Hematopoietic multipotent progenitor cell treated with erythropoietin and hydrocortisone succinate and interleukin-3 and kit ligand, for 8 days (in vitro differentiated cells): ENCODE data around the gene FKBP7.
"Not testable (repeated sequence)": the region's sequence is repeated elsewhere in the genome, so short reads cannot be mapped to it uniquely, and the experiment has no call there.

ENCODE experiments used
- DNase-seq: peaks from one replicate; pipeline ENCODE4 v3.0.0-alpha.2; 2015

Gene FKBP7

GRCh38 chr2:178484245-178485041 is 6.0 kb upstream of the FKBP7 start:
- peak; percentile 28 for DNase-seq

DNA sequence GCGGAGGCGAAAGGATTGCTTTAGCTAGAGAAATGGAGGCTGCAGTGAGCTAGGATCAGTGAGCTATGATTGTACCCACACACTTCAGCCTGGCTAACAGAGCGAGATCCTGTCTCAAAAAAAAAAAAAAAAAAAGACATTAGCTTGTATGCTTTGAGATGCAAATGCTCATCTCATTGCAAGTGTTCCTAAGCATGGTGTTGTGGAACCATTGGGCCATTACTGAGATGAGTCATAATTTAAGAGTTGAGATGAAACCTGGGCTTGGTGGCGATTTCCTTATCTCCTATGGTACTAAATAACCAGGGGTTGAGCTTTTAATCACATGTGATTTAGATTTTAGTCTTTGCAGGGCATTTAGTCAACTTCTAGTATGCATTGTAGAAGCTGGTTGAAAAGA is 4.0 kb upstream of the FKBP7 start:
- peak; percentile 55 for DNase-seq

DNA sequence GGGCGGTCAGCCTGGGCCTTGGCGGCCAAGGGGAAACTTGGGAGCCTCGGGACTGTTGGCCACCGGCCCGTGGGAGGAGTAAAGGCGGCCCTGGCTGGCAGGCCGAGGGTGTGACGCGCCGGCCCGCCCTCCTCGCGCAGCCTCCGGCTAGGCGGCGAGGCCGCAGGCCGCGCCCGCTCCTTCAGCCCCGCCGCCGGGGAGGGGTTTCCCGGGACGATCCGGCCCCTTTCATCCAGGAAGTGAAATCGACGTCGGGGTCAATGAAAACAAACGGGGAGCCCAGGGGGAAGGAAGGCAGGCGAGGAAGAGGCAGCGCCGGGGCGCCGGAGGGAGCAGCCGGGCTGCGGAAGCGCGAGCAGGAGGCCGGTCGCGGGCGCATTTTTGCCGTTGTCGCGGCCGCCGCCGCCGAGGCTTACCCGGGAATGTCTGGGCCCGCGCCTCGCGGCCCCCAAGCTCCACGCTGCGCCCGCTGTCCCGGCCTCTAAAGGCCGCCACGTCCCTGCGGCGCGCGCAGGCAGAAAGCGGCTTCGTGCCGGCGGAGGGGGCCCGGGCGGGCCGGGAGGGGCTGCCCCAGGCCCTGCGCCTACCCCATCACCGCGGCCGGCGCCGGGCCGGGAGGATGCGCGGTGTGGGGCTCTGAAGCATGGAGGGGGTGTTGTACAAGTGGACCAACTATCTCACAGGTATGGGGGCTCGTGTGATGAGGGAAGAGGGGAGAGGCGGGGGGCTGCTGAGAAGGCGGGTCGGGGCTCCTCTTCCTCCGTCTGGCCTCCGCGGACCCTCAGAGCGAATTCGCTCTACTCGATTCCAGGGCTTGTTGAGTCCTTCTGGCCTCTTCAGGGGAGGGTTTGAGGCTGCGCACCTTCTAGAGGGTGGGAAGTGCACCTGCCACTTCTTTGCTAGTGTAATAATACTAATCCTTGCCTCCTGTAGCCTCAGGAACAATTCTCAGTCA is 2.1 kb upstream of the FKBP7 start, which contains the start of gene PLEKHA3:
Gene PLEKHA3 (plus strand): TSS at position 231 of the 955 bp plus-strand sequence. CDS start 413 bp downstream, at position 644.
- peak; percentile 93 for DNase-seq

- no peak for DNase-seq
Observed at GRCh38 chr2:178479758-178480226, 1.4 kb upstream of the FKBP7 start.

DNA sequence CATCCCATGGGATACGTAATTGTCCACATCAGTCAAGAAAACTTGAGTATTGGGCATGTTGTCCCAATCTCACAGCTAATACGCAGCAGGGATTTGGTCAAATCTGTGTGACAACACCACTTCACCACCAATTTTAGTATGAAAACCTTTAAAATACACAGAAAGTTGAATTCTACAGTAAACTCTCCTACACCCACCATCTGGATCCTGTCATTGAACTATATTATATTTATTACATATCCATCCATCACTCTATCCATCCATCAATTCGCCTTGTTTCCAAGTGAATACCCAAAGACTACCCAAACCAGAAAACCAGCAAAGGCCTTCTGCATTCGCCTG is 846 bp upstream of the FKBP7 start:
- no peak for DNase-seq

GRCh38 chr2:178478130-178478438 is 316 bp downstream of the FKBP7 start:
- DNase-seq = no peak

GRCh38 chr2:178477443-178478129 is 814 bp downstream of the FKBP7 start:
- DNase-seq = no peak

- DNase-seq = no peak
Observed at GRCh38 chr2:178476477-178476876, 1.9 kb downstream of the FKBP7 start.

GRCh38 chr2:178474560-178474959 is 3.8 kb downstream of the FKBP7 start:
- DNase-seq = no peak

- DNase-seq = no peak
Observed at GRCh38 chr2:178473931-178474330, 4.5 kb downstream of the FKBP7 start.

DNA sequence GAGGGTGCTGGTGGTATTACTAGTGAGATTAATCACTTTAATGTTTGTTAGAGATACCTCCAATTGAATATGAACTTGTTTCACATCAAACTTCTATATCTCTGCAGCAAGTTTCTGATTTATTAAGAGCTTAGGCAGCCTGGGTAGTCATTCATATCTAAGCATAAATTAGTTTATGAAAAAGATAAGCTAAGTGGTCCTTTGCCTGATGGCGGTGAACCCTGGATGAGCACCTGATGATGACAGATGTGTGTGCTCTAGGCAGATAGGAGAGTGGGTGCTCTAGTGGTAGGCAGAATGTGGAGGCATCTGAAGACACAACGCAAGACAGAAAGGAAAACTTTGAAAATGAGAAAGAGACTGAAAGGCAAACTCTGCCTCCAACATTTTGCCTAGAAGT is 5.0 kb downstream of the FKBP7 start:
- peak; percentile 61 for DNase-seq

DNA sequence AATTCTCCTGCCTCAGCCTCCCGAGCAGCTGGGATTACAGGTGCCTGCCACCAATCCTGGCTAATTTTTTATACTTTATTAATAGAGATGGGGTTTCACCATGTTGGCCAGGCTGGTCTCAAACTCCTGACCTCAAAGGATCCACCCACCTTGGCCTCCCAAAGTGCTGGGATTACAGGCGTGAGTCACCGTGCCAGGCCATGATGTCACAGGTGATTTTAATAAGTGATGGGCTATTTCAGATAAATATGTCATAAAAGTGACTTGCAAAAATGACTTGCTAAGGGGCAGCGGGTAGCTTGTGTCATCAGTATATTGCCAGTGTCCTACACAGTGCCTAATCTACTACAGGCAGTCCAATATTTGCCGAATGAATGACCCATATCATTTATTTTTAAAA is 7.1 kb downstream of the FKBP7 start:
- not testable (repeated sequence) for DNase-seq

DNA sequence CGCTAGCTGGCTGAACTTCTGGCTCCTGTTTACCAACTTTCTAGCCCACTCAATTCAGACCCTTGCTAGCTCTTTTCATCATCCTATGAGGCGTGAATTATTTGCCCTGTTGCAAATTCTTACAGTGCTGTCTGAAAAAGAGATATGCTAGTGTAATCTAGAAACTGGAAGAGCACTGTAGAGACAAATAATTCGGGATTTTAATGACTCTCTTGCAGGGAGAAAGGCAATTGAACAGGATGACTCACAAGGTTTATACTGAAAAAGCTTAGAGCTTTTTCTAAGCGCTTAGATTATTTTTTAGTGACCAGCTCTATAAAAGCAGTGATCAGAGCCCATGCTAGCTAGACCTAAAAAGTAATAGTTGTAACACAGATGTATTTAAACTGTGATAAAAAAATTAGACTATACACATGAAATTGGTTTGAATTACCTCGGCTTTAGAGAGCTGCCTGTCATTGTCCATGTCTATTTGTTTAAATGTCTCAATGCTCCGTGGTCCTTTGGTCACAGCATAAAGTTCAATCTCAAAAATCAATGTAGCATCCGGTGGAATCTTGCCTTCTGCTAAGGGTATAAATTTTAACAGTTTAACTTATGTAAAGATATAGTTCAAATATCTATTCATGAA is 9.1 kb downstream of the FKBP7 start:
- DNase-seq = no peak

DNA sequence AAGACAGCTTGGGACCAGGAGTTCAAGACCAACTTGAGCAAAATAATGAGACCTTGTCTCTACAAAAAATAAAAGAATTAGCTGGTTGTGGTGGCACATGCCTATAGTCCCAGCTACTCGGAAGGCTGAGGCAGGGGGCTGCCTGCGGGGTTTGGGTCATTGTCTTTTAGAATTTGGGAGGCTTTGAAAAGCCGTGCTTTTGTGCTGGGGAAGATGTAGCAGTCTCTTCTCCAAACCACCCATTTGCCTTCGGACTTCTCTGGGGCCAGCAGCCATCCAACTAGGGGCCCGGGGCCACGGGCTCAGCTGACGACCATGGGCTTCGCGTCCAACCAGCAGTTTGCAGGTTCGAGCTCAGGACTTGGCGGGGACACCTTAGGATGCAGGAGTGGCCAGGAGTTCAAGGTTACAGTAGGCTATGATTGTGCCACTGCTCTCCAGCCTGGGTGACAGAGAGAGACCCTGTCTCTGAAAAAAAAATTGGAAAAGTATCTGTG is 21.0 kb downstream of the FKBP7 start:
- DNase-seq = no peak

- no peak for DNase-seq
Observed at GRCh38 chr2:178455947-178456346, 22.5 kb downstream of the FKBP7 start.

DNA sequence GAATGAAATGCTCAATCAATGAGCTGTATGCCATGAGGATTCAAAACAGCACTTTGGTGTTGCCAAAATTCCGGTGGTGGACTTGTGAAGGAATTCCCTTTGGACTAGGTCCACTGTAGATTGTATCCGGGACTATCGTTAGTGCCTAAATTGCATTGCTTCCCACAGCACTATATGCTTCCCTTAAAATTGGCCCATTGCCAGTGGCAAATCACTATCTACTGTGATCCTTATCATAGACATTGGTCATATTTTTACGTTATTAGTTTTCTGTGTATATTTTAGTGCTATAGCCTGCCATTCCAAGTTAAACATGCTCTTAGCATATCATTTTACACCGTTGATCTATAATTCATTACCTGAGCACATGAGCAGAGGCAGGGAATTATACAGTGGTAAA is 25.5 kb downstream of the FKBP7 start:
- no peak for DNase-seq

GRCh38 chr2:178452334-178452733 is 26.1 kb downstream of the FKBP7 start:
- DNase-seq = no peak

- peak; percentile 93 for DNase-seq
Observed at GRCh38 chr2:178450774-178451525, 27.4 kb downstream of the FKBP7 start, which contains the start of the genes PJVK and PRKRA. TSS of gene PJVK (plus strand) at chr2:178451378. CDS start at chr2:178453410, 2,032 bp downstream. TSS of gene PRKRA (minus strand) at chr2:178451175. CDS start at chr2:178451030, 145 bp downstream.

GRCh38 chr2:178450524-178450773 is 28.0 kb downstream of the FKBP7 start:
- DNase-seq = no peak

GRCh38 chr2:178449700-178450523 is 28.5 kb downstream of the FKBP7 start:
- peak; percentile 28 for DNase-seq
